MM.1S (cell line): ENCODE data around the gene ITGA11.

ENCODE experiments used
- DNase-seq: peaks from one replicate; pipeline ENCODE4 v3.0.0-alpha.2; 2015
- H2AFZ ChIP-seq: fragments of 300-600 bp; sonication (generic); 2 replicates; pipeline ENCODE4 v1.6.0; 2016; ENCODE audit warnings: antibody characterized with exemption, low read length
- H3F3A ChIP-seq: fragments of 300-600 bp; sonication (generic); 2 replicates; pipeline ENCODE4 v1.6.1; 2016; ENCODE audit warnings: mild to moderate bottlenecking, antibody characterized with exemption, low read length, moderate library complexity, mixed read lengths; ENCODE audit not compliant: insufficient read depth
- H3K27ac ChIP-seq: fragments of 300-600 bp; sonication (generic); 2 replicates; pipeline ENCODE4 v1.5.1; 2016; ENCODE audit warnings: mild to moderate bottlenecking, low read length
- H3K27me3 ChIP-seq: fragments of 300-600 bp; sonication (generic); replicated peaks from 2 replicates; pipeline ENCODE4 v1.6.0; 2016; ENCODE audit warnings: low read length; ENCODE audit not compliant: insufficient read depth
- H3K36me3 ChIP-seq: fragments of 300-600 bp; sonication (generic); replicated peaks from 2 replicates; pipeline ENCODE4 v1.6.1; 2016; ENCODE audit warnings: mild to moderate bottlenecking, low read length, mixed read lengths; ENCODE audit not compliant: insufficient read depth
- H3K4me1 ChIP-seq: fragments of 300-600 bp; sonication (generic); 2 replicates; pipeline ENCODE4 v1.6.1; 2016; ENCODE audit warnings: low read length, mixed read lengths
- H3K4me2 ChIP-seq: fragments of 300-600 bp; sonication (generic); 2 replicates; pipeline ENCODE4 v1.6.0; 2016; ENCODE audit warnings: low read depth, low read length
- H3K4me3 ChIP-seq: fragments of 300-600 bp; sonication (generic); 2 replicates; pipeline ENCODE4 v1.5.1; 2016; ENCODE audit warnings: low read length, mixed read lengths
- H3K79me2 ChIP-seq: fragments of 300-600 bp; sonication (generic); 2 replicates; pipeline ENCODE4 v1.6.1; 2016; ENCODE audit warnings: mixed run types, low read length, mixed read lengths
- H3K9ac ChIP-seq: fragments of 300-600 bp; sonication (generic); 2 replicates; pipeline ENCODE4 v1.6.1; 2016; ENCODE audit warnings: low read length, mixed read lengths
- H3K9me2 ChIP-seq: fragments of 300-600 bp; sonication (generic); replicated peaks from 2 replicates; pipeline ENCODE4 v1.6.1; 2016; ENCODE audit warnings: mild to moderate bottlenecking, low read length, mixed read lengths; ENCODE audit not compliant: insufficient read depth
- H3K9me3 ChIP-seq: fragments of 300-600 bp; sonication (generic); replicated peaks from 2 replicates; pipeline ENCODE4 v1.6.1; 2016; ENCODE audit warnings: mild to moderate bottlenecking, low read length, mixed read lengths; ENCODE audit not compliant: insufficient read depth
- H4K20me1 ChIP-seq: fragments of 300-600 bp; sonication (generic); 2 replicates; pipeline ENCODE4 v1.6.1; 2016; ENCODE audit warnings: mild to moderate bottlenecking, low read length, moderate library complexity, mixed read lengths; ENCODE audit not compliant: insufficient read depth
- CTCF ChIP-seq: fragments of 300-600 bp; sonication (generic); IDR thresholded peaks from 2 replicates; pipeline ENCODE4 v1.5.1; 2016; ENCODE audit warnings: antibody characterized with exemption, low read length, mixed read lengths
- EZH2 ChIP-seq: fragments of 300-600 bp; sonication (generic); optimal IDR thresholded peaks from 2 replicates; pipeline ENCODE3; 2017; ENCODE audit warnings: low read depth, mild to moderate bottlenecking, antibody characterized with exemption, low read length, mixed read lengths
- EZH2phosphoT487 ChIP-seq: fragments of 300-600 bp; sonication (generic); IDR thresholded peaks from 2 replicates; pipeline ENCODE4 v1.6.1; 2018; ENCODE audit warnings: antibody characterized with exemption, low read length

The ITGA11 gene

GRCh38 chr15:68310804-68311463 lies 121.0 kb downstream of the ITGA11 start:
- peaks cover 8% of the 10 kb centered on the region for H3K4me1 ChIP-seq
- H3K4me2 ChIP-seq = no peak overlapping the region
- no peak overlapping the region for H2AFZ ChIP-seq
- no peaks in the 10 kb centered on the region for H3K27me3 ChIP-seq
- 0 out of 2 replicates have a peak, but pooled peaks cover 6% of the 10 kb centered on the region for H3F3A ChIP-seq
- no peak overlapping the region for H3K9ac ChIP-seq
- no peaks in the 10 kb centered on the region for H3K9me3 ChIP-seq
- no peaks in the 10 kb centered on the region for H3K79me2 ChIP-seq
- no peak overlapping the region for H3K27ac ChIP-seq
- H3K4me3 ChIP-seq = no peak overlapping the region
- no peak for TF ChIP-seq EZH2phosphoT487
- TF ChIP-seq EZH2 = no peak
- no peak for TF ChIP-seq CTCF
- no peak for DNase-seq
- H3K9me2 ChIP-seq = no peaks in the 10 kb centered on the region
- no peaks in the 10 kb centered on the region for H4K20me1 ChIP-seq
- H3K36me3 ChIP-seq = no peaks in the 10 kb centered on the region

GRCh38 chr15:68310178-68310803 lies 121.7 kb downstream of the ITGA11 start:
- H3K4me2 ChIP-seq = no peak overlapping the region
- peaks cover 4% of the 10 kb centered on the region for H3K79me2 ChIP-seq
- peaks cover 10% of the 10 kb centered on the region for H3F3A ChIP-seq
- no peaks in the 10 kb centered on the region for H3K27me3 ChIP-seq
- H3K9ac ChIP-seq = no peak overlapping the region
- H3K36me3 ChIP-seq = no peaks in the 10 kb centered on the region
- H4K20me1 ChIP-seq = no peaks in the 10 kb centered on the region
- H3K4me3 ChIP-seq = no peak overlapping the region
- H3K9me2 ChIP-seq = no peaks in the 10 kb centered on the region
- no peaks in the 10 kb centered on the region for H3K9me3 ChIP-seq
- H2AFZ ChIP-seq = no peak overlapping the region
- no peak for DNase-seq
- peaks cover 13% of the 10 kb centered on the region for H3K4me1 ChIP-seq
- TF ChIP-seq EZH2phosphoT487 = no peak
- no peak for TF ChIP-seq EZH2
- no peak for TF ChIP-seq CTCF
- no peak overlapping the region for H3K27ac ChIP-seq

- H2AFZ ChIP-seq = no peak overlapping the region
- H3K4me1 ChIP-seq = peaks cover 26% of the 10 kb centered on the region
- no peaks in the 10 kb centered on the region for H4K20me1 ChIP-seq
- H3K9me3 ChIP-seq = no peaks in the 10 kb centered on the region
- no peak overlapping the region for H3K4me2 ChIP-seq
- H3K4me3 ChIP-seq = no peak overlapping the region
- no peak overlapping the region for H3K9ac ChIP-seq
- H3K79me2 ChIP-seq = peaks cover 12% of the 10 kb centered on the region
- H3K27me3 ChIP-seq = no peaks in the 10 kb centered on the region
- peaks cover 23% of the 10 kb centered on the region for H3F3A ChIP-seq
- no peak overlapping the region for H3K27ac ChIP-seq
- no peaks in the 10 kb centered on the region for H3K9me2 ChIP-seq
- DNase-seq = no peak
- no peaks in the 10 kb centered on the region for H3K36me3 ChIP-seq
- TF ChIP-seq EZH2 (no peak), CTCF (no peak), EZH2phosphoT487 (no peak)
These were observed 122.9 kb downstream of the ITGA11 start for GRCh38 chr15:68309024-68309423.
